GM12878 (cell line): ENCODE data around the gene TBL3. TPM values are rescaled to one million over a fixed set of nuclear protein-coding genes. Genes with fewer than 3 reads are reported as not detected.

Source experiments
- BCL3 ChIP-seq: IDR thresholded peaks from 2 replicates; pipeline ENCODE4 v1.6.1; 2011; ENCODE audit warnings: borderline replicate concordance, low read depth, mild to moderate bottlenecking, moderate library complexity, low read length; ENCODE audit not compliant: insufficient read depth, poor library complexity, severe bottlenecking
- BMI1 ChIP-seq: fragments of 450-650 bp; IDR thresholded peaks from 2 replicates; pipeline ENCODE4 v1.6.1; 2016; ENCODE audit warnings: mild to moderate bottlenecking, moderate library complexity, borderline replicate concordance
- CHD2 ChIP-seq: IDR thresholded peaks from 2 replicates; pipeline ENCODE4 v1.6.1; 2011; ENCODE audit warnings: low read depth, low read length, improper control_type of control experiment, borderline replicate concordance
- HDGF ChIP-seq: fragments of 450-650 bp; IDR thresholded peaks from 2 replicates; pipeline ENCODE4 v1.6.1; 2016; ENCODE audit warnings: antibody characterized with exemption
- NFIC ChIP-seq: IDR thresholded peaks from 2 replicates; pipeline ENCODE4 v1.6.1; 2012; ENCODE audit warnings: low read depth, mild to moderate bottlenecking, inconsistent platforms, low read length, moderate library complexity
- RAD51 ChIP-seq: fragments of 450-650 bp; IDR thresholded peaks from 2 replicates; pipeline ENCODE4 v1.6.1; 2016; ENCODE audit warnings: moderate library complexity, mild to moderate bottlenecking, inconsistent platforms
- RELB ChIP-seq: fragments of 450-650 bp; IDR thresholded peaks from 2 replicates; pipeline ENCODE4 v1.6.1; 2017; ENCODE audit warnings: low read depth, mild to moderate bottlenecking, moderate library complexity
- TBL1XR1 ChIP-seq: IDR thresholded peaks from 2 replicates; pipeline ENCODE4 v1.6.1; 2012; ENCODE audit warnings: low read depth, low read length, improper control_type of control experiment
- ZNF217 ChIP-seq: fragments of 450-650 bp; IDR thresholded peaks from 2 replicates; pipeline ENCODE4 v1.6.1; 2017; ENCODE audit warnings: antibody characterized with exemption, mild to moderate bottlenecking
- polyA plus RNA-seq, 11 experiments: library from polyadenylated mRNA; depleted of rRNA in 4 of 11; unstranded in 6 of 11; stranded (reverse) in 5 of 11; fragments of >200 nt; fragmentation: Nextera tagmentation in 4 of 11; fragmentation: Illumina TruSeq in 1 of 11; extraction: Ambion mirVana in 4 of 11; extraction: Trizol in 1 of 11; gene quantifications; 1 replicate in 1 of 11; 2 replicates in 10 of 11; pipeline versions ENCODE4 v1.2.1 to v1.2.3, GENCODE V29; 2011 to 2016; ENCODE audit warnings: inconsistent platforms in 2 of 11, missing spikeins in 2 of 11, low read depth in 1 of 11
- total RNA-seq, 4 experiments: library from RNA; depleted of rRNA in 3 of 4; stranded (reverse); fragments of >200 nt in 3 of 4; fragmentation: Illumina TruSeq in 1 of 4; extraction: Trizol in 1 of 4; gene quantifications; 2 replicates each; pipeline versions ENCODE4 v1.2.1 to v1.2.3, GENCODE V29; 2013 to 2021

Gene TBL3
- total and polyA plus RNA-seq, 10 of the 15 experiments (the other 5 are each of a cell fraction or from before 2014, with no cell fraction given) = 1.2 to 101 (median 34.2) TPM

- TF ChIP-seq RELB = no peak
- TF ChIP-seq CHD2 = no peak
- no peak for TF ChIP-seq BMI1
- TF ChIP-seq TBL1XR1 = no peak
- no peak for TF ChIP-seq BCL3
- TF ChIP-seq ZNF217 = no peak
- TF ChIP-seq RAD51 = no peak
- TF ChIP-seq HDGF = no peak
- TF ChIP-seq NFIC = no peak
These were observed 6.7 kb downstream of the TBL3 start (continued) for GRCh38 chr16:1978476-1979120.
